ENCODE data around the gene HACD2. TPM values are rescaled to one million over a fixed set of nuclear protein-coding genes. Genes with fewer than 3 reads are reported as not detected.
"Not testable (repeated sequence)": the region's sequence is repeated elsewhere in the genome, so short reads cannot be mapped to it uniquely, and the experiment has no call there.

Gene HACD2
- total RNA-seq, 4 donors from 2014 or later = 11.9 to 70.5 (median 48.2) TPM

- TF ChIP-seq CTCF (IDR thresholded peaks at IDR 0.05) = no peak
- TF ChIP-seq POLR2A (IDR thresholded peaks at IDR 0.05) = no peak
- H3K4me1 ChIP-seq = peaks cover 0 to 6% (median 0%) of the 10 kb centered on the region in 4 donors
- in situ Hi-C loops (cut with MboI; ENCODE audit: low pct_ligation_motif_present in 1 of 4, low pct_unique_long_range_greater_than_20kb in 1 of 4, low sequenced_read_pairs in 3 of 4) (loop anchor here in 3 of 4 donors (10.0 to 25.0 kb wide), 3 partner anchors 151 to 164 kb away; no protein-coding TSS in a partner anchor), intact Hi-C loops (cut with DNase I; ENCODE audit: low total_unique reads) (loop anchor here (2.0 kb wide), 1 partner anchor 160 kb away; no protein-coding TSS in a partner anchor)
- no peaks in the 10 kb centered on the region for H3K9me3 ChIP-seq
- DNase-seq = no peak
- peaks cover 0 to 4% (median 0%) of the 10 kb centered on the region in 4 donors for H3K36me3 ChIP-seq
- H3K27me3 ChIP-seq = no peaks in the 10 kb centered on the region
- peak overlapping the region in 2 of 4 donors; percentile 33 to 40 for H3K27ac ChIP-seq
- no peak overlapping the region for H3K4me3 ChIP-seq
- 85 to 90% methylated on average over 1 to 5 of the region's 5 CpGs for whole genome bisulfite sequencing, 2 donors (ENCODE audit: low coverage in 1 of 2)
Measured at GRCh38 chr3:123488645-123489347, 96.1 kb downstream of the HACD2 start.

- H3K27me3 ChIP-seq; H3K36me3 ChIP-seq; H3K9me3 ChIP-seq; H3K4me3 ChIP-seq; intact Hi-C loops (cut with DNase I; ENCODE audit: low total_unique reads); H3K27ac ChIP-seq; DNase-seq; H3K4me1 ChIP-seq: not testable (repeated sequence)
- whole genome bisulfite sequencing, 2 donors (ENCODE audit: low coverage in 1 of 2) = 90 to 91% methylated on average over 2 to 8 of the region's 8 CpGs
- in situ Hi-C loops (cut with MboI; ENCODE audit: low pct_ligation_motif_present in 1 of 4, low pct_unique_long_range_greater_than_20kb in 1 of 4, low sequenced_read_pairs in 3 of 4) = loop anchor here in 3 of 4 donors (10.0 to 25.0 kb wide), 3 partner anchors 150 to 162 kb away; no protein-coding TSS in a partner anchor
Measured at GRCh38 chr3:123487063-123487462, 97.8 kb downstream of the HACD2 start.

- intact Hi-C loops (cut with DNase I; ENCODE audit: low total_unique reads) = no loop called here
- H3K4me1 ChIP-seq = peaks cover 0 to 6% (median 0%) of the 10 kb centered on the region in 4 donors
- H3K36me3 ChIP-seq = no peaks in the 10 kb centered on the region
- in situ Hi-C loops (cut with MboI; ENCODE audit: low pct_ligation_motif_present in 1 of 4, low pct_unique_long_range_greater_than_20kb in 1 of 4, low sequenced_read_pairs in 3 of 4) = loop anchor here in 3 of 4 donors (10.0 to 25.0 kb wide), 3 partner anchors 149 to 162 kb away; no protein-coding TSS in a partner anchor
- no peak for DNase-seq
- H3K27ac ChIP-seq = no peak overlapping the region
- no peak for TF ChIP-seq POLR2A (IDR thresholded peaks at IDR 0.05)
- no peak for TF ChIP-seq CTCF (IDR thresholded peaks at IDR 0.05)
- no peak for TF ChIP-seq POLR2AphosphoS5 (IDR thresholded peaks at IDR 0.05)
- no peak for TF ChIP-seq EP300 (IDR thresholded peaks at IDR 0.05; ENCODE audit: low read depth)
- no peaks in the 10 kb centered on the region for H3K27me3 ChIP-seq
- WGBS, 2 donors (ENCODE audit: low coverage in 1 of 2) = 84% methylated on average over 7 of the region's 7 CpGs; no CpG with 5 or more reads in 1 of the 2 donors
- H3K9me3 ChIP-seq = no peaks in the 10 kb centered on the region
- H3K4me3 ChIP-seq = no peak overlapping the region
Measured at GRCh38 chr3:123486460-123486859, 98.4 kb downstream of the HACD2 start.

- Histone ChIP-seq H3K27me3 (no peaks in the 10 kb centered on the region), H3K27ac (no peak overlapping the region), H3K4me3 (no peak overlapping the region), H3K4me1 (peaks cover 0 to 6% (median 0%) of the 10 kb centered on the region in 4 donors), H3K9me3 (no peaks in the 10 kb centered on the region), H3K36me3 (no peaks in the 10 kb centered on the region)
- DNase-seq = no peak
- WGBS, 2 donors (ENCODE audit: low coverage in 1 of 2) = 84% methylated on average over 4 of the region's 4 CpGs; no CpG with 5 or more reads in 1 of the 2 donors
- TF ChIP-seq EP300 (IDR thresholded peaks at IDR 0.05; ENCODE audit: low read depth) (no peak), CTCF (IDR thresholded peaks at IDR 0.05) (no peak), POLR2A (IDR thresholded peaks at IDR 0.05) (no peak), POLR2AphosphoS5 (IDR thresholded peaks at IDR 0.05) (no peak)
- intact Hi-C loops (cut with DNase I; ENCODE audit: low total_unique reads) = no loop called here
- in situ Hi-C loops (cut with MboI; ENCODE audit: low pct_ligation_motif_present in 1 of 4, low pct_unique_long_range_greater_than_20kb in 1 of 4, low sequenced_read_pairs in 3 of 4) = loop anchor here in 3 of 4 donors (10.0 to 25.0 kb wide), 3 partner anchors 148 to 161 kb away; no protein-coding TSS in a partner anchor
Measured at GRCh38 chr3:123485551-123485950, 99.3 kb downstream of the HACD2 start.
